Nucleus accumbens (tissue), 56 donors: ENCODE measurements around the gene USH1C.
A peak's percentile ranks its signal among the peaks of the same experiment; 100 is the strongest.

Experiments
- DNase-seq, 56 donors: peaks; one replicate each; lab custom pipeline; 2025; lab: John Stamatoyannopoulos, UW

USH1C gene

GRCh38 chr11:17544181-17544622 lies at the start of gene USH1C:
Gene USH1C (minus strand): TSS chr11:17544416. CDS start chr11:17544307, 109 bp downstream.
- peak in 3 of 56 donors; percentile 21 to 51 (median 41) for DNase-seq

DNA sequence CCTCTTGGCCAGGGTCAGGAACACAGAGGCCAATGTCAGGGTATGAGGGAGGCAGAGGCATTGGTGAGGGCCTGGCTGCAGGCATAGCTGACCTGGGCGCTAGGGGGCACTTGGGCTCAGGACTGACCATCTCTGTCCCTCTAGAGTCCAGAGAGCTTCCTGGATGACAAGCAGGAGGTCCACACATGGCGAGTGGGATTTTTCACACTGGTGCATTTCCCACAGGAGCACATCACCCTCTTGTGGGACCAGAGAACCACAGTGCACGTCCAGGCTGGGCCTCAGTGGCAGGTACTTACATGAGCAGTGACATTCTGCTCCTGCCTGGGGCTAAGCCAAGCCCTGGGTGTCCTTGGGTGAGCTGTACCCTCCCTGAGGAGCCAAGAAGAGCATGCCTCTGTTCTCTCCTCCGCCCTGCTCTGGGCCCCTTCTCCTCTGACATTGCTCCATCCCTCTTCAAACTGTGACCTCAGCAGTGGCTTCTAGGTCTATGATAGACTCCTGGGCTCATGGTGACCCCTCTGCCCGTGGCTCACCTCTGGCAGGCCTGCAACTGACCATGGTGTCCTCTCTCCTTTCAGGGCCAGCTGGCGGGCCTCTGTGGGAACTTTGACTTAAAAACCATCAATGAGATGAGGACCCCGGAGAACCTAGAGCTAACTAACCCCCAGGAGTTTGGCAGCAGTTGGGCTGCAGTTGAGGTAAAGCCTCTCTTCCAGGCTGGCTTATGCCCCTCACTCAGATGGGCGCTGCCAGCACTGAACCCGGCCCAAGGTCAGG lies 49.4 kb upstream of the USH1C start:
- DNase-seq: no peak

DNA sequence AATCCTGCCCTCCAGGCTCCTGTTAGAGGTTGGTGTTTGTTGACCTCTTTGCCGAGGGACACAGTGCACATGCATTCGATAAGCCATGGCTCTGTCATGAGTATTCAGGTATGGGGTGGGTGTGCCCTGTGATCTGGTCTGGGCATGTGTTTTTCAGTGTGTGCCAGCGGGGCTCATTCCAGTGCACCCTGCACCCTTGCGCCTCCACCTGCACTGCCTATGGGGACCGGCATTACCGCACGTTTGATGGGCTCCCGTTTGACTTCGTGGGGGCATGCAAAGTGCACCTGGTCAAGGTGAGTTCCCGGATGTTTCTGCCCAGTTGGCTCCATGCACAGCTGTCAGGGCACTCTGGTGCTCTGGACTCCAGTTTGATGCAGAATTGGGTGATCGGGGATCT lies 47.1 kb upstream of the USH1C start:
- no peak for DNase-seq

DNA sequence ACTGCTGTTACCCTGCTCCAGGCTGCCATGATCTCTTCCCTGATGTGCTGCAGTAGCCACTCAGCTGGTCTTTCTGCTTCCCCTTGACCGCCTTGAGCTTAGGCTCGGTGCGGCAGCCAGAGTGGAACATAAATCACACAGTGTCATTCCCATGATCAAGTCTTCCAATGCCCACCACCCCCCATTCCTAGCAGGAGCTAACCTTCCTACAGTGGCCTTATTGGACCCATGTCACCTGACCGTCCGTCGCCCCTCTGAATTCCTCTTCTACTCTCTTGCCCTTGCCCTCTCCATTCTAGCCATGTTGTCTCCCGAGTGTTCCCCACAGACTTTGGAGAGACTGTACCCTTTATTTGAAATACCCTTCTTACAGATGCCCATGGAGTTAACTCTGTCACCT lies 46.2 kb upstream of the USH1C start:
- DNase-seq: no peak

- no peak for DNase-seq
Measured at GRCh38 chr11:17588721-17589120, 44.5 kb upstream of the USH1C start.

DNA sequence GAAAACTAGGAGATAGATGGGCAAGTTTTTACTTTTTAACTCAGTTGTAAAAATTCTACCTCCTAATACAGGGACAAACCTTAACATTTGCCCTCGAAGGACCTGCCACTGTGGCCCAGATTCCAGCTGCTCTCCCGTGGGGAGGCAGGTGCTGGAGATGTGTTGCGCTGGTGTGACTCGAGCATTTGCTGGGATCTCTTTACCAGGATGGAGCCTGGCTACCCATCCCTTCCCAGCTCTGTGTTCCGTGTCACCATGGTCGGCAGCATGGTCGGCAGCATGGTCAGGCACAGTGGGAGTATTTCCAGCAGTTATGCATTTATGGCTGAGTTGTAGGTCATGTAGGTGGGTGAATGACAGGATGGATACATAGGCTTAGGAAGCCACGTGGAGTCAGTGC lies 44.0 kb upstream of the USH1C start:
- no peak for DNase-seq

GRCh38 chr11:17585911-17586695 lies 41.9 kb upstream of the USH1C start:
- no peak for DNase-seq

DNA sequence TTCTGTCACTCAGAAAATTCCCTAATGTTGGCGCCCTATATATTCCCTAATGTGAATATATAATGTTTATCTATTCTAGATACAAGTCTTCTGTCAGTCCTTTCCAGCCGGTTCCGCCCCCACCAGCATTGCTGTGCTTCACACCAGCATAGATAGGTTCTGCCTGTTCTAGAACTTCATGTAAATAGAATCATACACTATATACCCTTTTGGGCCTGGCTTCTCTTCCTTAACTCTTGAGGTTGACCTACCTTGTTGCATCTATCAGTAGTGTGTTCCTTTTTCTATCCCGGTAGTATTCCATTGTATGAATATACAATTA lies 37.5 kb upstream of the USH1C start:
- no peak for DNase-seq

GRCh38 chr11:17581036-17581731 lies 37.0 kb upstream of the USH1C start:
- DNase-seq: no peak

GRCh38 chr11:17580271-17580670 lies 36.1 kb upstream of the USH1C start:
- no peak for DNase-seq

DNA sequence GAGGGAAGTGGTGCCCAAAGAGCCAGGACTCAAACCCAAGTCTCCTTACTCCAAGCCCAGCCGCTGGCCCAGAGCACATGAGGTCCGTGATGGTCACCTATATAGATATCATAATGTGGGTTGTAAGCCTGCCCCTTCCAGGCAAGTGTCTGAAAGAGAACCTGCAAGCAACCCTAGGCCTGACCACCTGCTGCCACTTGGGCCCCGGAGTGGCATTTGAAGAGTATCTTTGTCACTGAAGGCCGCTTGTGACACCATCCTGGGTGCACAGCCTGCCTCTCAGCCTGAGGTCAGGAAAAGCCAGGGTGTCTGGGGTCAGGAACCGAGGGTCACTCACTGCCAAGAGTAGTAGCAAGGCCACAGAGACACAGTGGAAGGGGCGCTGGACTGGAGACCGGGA lies 35.2 kb upstream of the USH1C start:
- DNase-seq: no peak

DNA sequence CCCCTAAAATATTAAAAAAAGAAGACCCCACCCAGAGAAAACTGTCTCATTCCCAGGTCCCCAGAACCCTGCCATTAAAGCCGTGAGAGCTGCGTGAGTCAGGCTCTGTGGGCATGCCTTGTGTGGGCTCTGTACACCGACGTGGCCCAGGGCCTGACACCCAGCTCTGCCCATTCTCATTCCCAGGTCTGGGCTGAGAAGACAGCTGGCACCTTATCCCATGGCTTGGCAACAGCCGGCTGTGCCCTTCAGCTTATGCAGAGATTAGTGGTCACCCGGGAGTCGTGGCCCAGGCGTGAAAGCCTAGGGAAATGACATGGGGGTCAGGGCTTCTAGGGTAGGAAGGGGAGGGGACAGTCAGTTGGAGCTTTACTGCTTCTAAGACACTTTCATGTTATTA lies 34.7 kb upstream of the USH1C start:
- no peak for DNase-seq

DNA sequence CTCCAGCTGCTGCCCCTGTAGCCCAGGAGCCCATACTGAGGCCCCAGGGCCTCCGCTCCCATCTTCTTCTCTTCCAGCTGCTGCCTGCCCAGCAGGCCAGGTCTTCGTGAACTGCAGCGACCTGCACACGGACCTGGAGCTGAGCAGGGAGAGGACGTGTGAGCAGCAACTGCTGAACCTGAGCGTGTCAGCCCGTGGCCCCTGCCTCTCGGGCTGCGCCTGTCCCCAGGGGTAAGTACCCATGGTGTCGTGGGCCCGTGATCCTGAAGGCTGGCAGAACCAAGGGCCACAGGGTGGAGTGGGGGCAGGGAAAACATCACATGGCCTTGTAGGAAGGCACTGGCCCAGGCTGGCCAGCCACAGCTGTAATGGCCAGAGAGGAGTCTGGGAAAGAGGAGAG lies 34.1 kb upstream of the USH1C start:
- DNase-seq: no peak

DNA sequence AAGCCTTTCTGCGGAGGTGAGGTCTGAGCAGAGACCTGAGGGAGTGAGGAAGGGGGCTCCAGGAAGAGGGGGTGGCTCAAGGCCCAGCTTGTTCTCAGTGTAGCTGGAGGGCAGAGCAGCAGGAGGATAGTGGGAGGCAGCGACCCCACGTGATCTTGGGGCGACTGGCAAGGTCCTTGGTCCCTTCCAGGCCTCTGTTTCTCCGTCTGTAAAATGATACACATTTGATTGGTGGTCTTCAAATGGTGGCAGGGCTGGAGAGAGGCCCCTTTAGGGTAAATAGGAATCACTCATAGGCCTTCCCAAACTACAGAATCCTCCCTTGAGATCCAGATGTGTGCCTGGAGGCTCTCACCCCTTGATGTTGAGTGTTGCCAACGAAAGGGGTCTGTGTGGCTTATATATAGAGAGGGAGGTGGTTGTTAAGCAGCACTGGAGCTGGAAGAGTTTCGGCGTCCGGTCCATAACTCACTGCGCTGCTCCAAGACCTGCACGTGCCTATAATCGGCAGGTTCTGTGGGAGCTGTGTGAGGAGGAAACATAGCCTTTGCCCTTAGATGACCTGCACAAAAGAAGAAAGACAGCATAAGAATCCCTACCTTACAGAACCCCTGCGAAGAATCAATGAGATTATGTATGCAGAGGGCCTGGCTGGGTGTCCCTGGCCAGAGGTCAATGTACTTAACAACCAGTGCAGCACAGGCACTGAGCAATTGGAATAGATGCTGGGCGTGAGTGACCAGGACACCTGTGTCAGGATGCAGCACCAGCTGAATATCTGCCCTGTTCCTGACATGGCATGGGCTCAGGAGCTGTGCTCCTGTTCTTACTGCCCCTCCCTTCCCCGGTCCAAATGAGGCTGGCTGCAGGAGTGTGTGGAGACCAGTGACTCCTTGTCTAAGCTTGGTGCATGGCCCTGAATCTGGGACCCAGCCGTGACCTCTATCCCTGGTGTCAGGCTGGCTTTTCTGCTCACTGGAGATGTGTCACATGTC lies 31.5 kb upstream of the USH1C start:
- DNase-seq: no peak

DNA sequence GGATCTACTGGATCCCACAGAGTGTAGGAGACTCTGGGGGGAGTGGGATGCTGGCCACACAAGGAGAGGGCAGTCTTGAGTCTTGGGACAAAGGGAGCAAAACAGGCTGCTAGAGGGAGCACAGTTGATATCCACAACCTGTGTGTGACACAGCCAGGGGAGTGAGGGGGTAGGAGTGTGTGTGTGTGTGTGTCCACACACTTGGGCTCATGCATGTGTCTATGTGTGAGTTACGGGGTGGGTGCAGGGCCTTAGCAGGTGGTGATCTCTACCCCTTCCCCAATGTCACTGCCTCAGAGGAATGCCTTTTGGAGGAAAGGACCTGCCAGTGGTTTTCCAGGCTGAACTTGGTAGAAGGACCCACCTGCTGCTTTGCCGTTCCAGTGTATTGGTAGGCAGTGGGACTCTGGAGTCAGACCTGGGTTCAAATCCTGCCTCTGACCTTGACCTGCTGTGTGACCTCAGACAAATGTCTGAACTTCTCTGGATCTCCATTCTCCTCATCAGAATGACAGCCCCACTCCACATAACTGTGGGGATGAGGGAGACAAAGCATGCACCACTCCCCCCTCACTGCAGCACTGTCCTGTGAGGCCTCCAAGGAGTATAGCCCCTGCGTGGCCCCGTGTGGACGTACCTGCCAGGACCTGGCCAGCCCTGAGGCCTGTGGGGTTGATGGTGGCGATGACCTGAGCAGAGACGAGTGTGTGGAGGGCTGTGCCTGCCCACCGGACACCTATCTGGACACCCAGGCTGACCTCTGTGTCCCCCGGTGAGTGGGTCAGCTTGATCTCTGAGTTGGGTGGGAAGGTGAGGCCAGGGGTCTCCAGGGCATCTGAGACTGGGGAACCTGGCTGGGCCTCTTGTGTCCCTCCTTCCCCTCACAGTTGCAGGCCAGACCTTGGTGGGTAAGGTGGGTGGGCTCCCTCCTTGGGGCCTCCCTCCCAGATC lies 30.2 kb upstream of the USH1C start:
- no peak for DNase-seq

DNA sequence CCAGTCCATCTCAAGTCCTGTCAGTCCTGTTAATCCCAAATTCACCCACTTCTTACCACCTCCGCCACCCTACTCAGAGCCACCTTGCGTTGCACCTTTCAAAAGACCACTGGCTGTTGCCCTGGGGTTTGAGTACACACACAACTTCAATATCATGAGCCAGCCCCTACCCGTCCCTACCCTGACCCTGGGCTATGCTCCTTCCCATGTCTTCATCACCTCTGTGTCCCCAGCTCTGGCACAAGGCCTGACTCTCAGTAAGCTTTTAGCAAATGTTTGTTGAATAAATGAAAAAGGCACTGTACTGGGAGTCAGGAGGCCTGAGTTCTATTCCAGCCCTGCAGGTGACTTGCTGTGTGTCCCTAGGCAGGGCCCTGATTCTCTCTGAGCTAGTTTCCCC lies 29.3 kb upstream of the USH1C start:
- no peak for DNase-seq

DNA sequence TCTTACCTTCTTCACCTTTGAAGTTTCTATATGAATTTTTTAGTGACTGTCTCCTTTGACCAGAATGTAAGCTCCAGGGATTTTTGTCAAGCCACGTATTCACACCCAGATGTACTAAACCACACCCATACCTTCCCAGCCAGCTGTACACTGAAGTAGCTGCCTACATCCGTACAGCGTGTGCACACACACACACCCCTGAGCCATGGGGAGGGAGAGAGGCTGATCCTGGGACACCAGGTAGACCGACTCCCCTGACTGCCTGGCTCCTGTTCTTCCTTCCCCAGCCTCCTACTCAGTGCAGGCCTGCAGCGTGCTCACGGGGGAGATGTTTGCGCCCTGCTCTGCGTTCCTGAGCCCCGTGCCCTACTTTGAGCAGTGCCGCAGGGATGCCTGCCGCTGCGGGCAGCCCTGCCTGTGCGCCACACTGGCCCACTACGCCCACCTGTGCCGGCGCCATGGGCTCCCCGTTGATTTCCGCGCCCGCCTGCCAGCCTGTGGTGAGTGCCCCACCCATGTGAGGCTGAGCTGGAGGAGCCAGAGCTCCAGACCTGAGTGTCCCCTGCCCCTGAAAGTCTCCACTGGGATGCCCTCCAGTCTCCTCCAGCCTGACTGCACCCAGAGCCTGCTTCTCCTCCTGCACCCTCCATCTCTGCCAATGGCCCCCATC lies 28.7 kb upstream of the USH1C start:
- DNase-seq: no peak

- no peak for DNase-seq
Measured at GRCh38 chr11:17572359-17572690, 28.1 kb upstream of the USH1C start.
